H1 (cell line): Measurements from ENCODE around the gene DENND11.

Source experiments
- ATF2 ChIP-seq: IDR thresholded peaks from 2 replicates; pipeline ENCODE4 v1.6.1; 2012; ENCODE audit warnings: low read length, inconsistent platforms
- ATF3 ChIP-seq: IDR thresholded peaks from 2 replicates; pipeline ENCODE4 v1.6.1; 2011; ENCODE audit warnings: low read depth, mild to moderate bottlenecking, low read length; ENCODE audit not compliant: insufficient read depth
- CREB1 ChIP-seq: IDR thresholded peaks from 2 replicates; pipeline ENCODE4 v1.6.1; 2012; ENCODE audit warnings: inconsistent platforms
- EP300 ChIP-seq, 2 experiments: IDR thresholded peaks; 1 replicate in 1 of 2; 2 replicates in 1 of 2; pipeline ENCODE4 v1.6.1; 2011 to 2012; ENCODE audit warnings: low read depth in 2 of 2, low read length in 2 of 2, mild to moderate bottlenecking in 2 of 2, borderline replicate concordance in 1 of 2, inconsistent platforms in 1 of 2, moderate library complexity in 1 of 2
- EZH2 ChIP-seq: fragments of 200-600 bp; sonication (generic); IDR thresholded peaks from 2 replicates; pipeline ENCODE4 v1.7.1; 2012; ENCODE audit warnings: low read depth, mild to moderate bottlenecking, moderate library complexity, low read length, inconsistent platforms; ENCODE audit not compliant: severe bottlenecking
- GTF2F1 ChIP-seq: IDR thresholded peaks from 2 replicates; pipeline ENCODE4 v1.6.1; 2012; ENCODE audit warnings: low read depth, low read length, improper control_type of control experiment, borderline replicate concordance
- JUND ChIP-seq: IDR thresholded peaks from 2 replicates; pipeline ENCODE4 v1.6.1; 2011; ENCODE audit warnings: mild to moderate bottlenecking, improper control_type of control experiment, low read length
- POLR2A ChIP-seq, 2 experiments: IDR thresholded peaks; 1 replicate in 1 of 2; 2 replicates in 1 of 2; pipeline ENCODE4 v1.6.1; 2011; ENCODE audit warnings: low read depth in 2 of 2, low read length in 2 of 2, mild to moderate bottlenecking in 2 of 2; ENCODE audit errors: control extremely low read depth in 1 of 2
- RFX5 ChIP-seq: IDR thresholded peaks from 2 replicates; pipeline ENCODE4 v1.6.1; 2011; ENCODE audit warnings: low read depth, low read length, improper control_type of control experiment, borderline replicate concordance
- SAP30 ChIP-seq: fragments of 300-600 bp; sonication (generic); IDR thresholded peaks from 2 replicates; pipeline ENCODE4 v1.7.1; 2012; ENCODE audit warnings: low read length, moderate library complexity, mild to moderate bottlenecking, inconsistent platforms; ENCODE audit not compliant: insufficient read depth, insufficient replicate concordance
- SRF ChIP-seq: IDR thresholded peaks from 2 replicates; pipeline ENCODE4 v1.6.1; 2011; ENCODE audit warnings: mild to moderate bottlenecking, low read depth, low read length, moderate library complexity
- TF ChIP-seq, protein P1 (sequence below), 3 experiments: IDR thresholded peaks; 1 replicate in 2 of 3; 2 replicates in 1 of 3; pipeline versions ENCODE4 v1.5.1 to v1.6.1; 2011; ENCODE audit warnings: low read length in 3 of 3, mild to moderate bottlenecking in 3 of 3, inconsistent platforms in 2 of 3, low read depth in 1 of 3, moderate library complexity in 1 of 3; ENCODE audit not compliant: insufficient read depth in 1 of 3; ENCODE audit errors: control extremely low read depth in 1 of 3

- TF ChIP-seq POLR2A (IDR thresholded peaks at IDR 0.05; ENCODE audit: control extremely low read depth in 1 of 2, low read depth in 2 of 2, low read length in 2 of 2), result no peak
- TF ChIP-seq, protein P1, sequence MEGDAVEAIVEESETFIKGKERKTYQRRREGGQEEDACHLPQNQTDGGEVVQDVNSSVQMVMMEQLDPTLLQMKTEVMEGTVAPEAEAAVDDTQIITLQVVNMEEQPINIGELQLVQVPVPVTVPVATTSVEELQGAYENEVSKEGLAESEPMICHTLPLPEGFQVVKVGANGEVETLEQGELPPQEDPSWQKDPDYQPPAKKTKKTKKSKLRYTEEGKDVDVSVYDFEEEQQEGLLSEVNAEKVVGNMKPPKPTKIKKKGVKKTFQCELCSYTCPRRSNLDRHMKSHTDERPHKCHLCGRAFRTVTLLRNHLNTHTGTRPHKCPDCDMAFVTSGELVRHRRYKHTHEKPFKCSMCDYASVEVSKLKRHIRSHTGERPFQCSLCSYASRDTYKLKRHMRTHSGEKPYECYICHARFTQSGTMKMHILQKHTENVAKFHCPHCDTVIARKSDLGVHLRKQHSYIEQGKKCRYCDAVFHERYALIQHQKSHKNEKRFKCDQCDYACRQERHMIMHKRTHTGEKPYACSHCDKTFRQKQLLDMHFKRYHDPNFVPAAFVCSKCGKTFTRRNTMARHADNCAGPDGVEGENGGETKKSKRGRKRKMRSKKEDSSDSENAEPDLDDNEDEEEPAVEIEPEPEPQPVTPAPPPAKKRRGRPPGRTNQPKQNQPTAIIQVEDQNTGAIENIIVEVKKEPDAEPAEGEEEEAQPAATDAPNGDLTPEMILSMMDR (IDR thresholded peaks at IDR 0.05; ENCODE audit: control extremely low read depth in 1 of 3, insufficient read depth in 1 of 3, low read depth in 1 of 3, low read length in 3 of 3), result no peak
- no peak for TF ChIP-seq ATF3
- TF ChIP-seq JUND, result no peak
- TF ChIP-seq ATF2, result no peak
- TF ChIP-seq CREB1, result no peak
- no peak for TF ChIP-seq EP300 (IDR thresholded peaks at IDR 0.05; ENCODE audit: borderline replicate concordance in 1 of 2, low read depth in 2 of 2, low read length in 2 of 2)
- no peak for TF ChIP-seq RFX5
- TF ChIP-seq EZH2, result no peak
- no peak for TF ChIP-seq SAP30
- TF ChIP-seq SRF, result no peak
- no peak for TF ChIP-seq GTF2F1
These were observed 16.5 kb downstream of the DENND11 start for GRCh38 chr7:141685285-141686023.
